Embryonic facial prominence (tissue), 1 donor: ENCODE results near the gene ITSN2.
"Not testable (repeated sequence)": the region's sequence is repeated elsewhere in the genome, so short reads cannot be mapped to it uniquely, and the experiment has no call there.

Experiments
- DNase-seq: peaks from one replicate; pipeline ENCODE4 v3.0.0-alpha.2; 2016; ENCODE audit errors: extremely low spot score

Gene ITSN2

GRCh38 chr2:24363301-24363700, 3.0 kb upstream of the ITSN2 start:
- no peak for DNase-seq

- no peak for DNase-seq
Observed at GRCh38 chr2:24362253-24362652, 1.9 kb upstream of the ITSN2 start.

- DNase-seq, result no peak
Observed at GRCh38 chr2:24360963-24361330, 611 bp upstream of the ITSN2 start.

GRCh38 chr2:24359129-24360049, 947 bp downstream of the ITSN2 start:
- DNase-seq, result no peak

- DNase-seq, result not testable (repeated sequence)
Observed at GRCh38 chr2:24357767-24358166, 2.6 kb downstream of the ITSN2 start.

GRCh38 chr2:24357115-24357514, 3.2 kb downstream of the ITSN2 start:
- DNase-seq, result not testable (repeated sequence)

- no peak for DNase-seq
Observed at GRCh38 chr2:24354957-24355356, 5.4 kb downstream of the ITSN2 start.

GRCh38 chr2:24354395-24354794, 5.9 kb downstream of the ITSN2 start:
- no peak for DNase-seq

GRCh38 chr2:24353973-24354372, 6.4 kb downstream of the ITSN2 start:
- no peak for DNase-seq

- no peak for DNase-seq
Observed at GRCh38 chr2:24353364-24353763, 7.0 kb downstream of the ITSN2 start.

- DNase-seq, result no peak
Observed at GRCh38 chr2:24352664-24353063, 7.7 kb downstream of the ITSN2 start.

GRCh38 chr2:24351981-24352380, 8.4 kb downstream of the ITSN2 start:
- DNase-seq, result no peak

- DNase-seq, result no peak
Observed at GRCh38 chr2:24351627-24351938, 8.8 kb downstream of the ITSN2 start.

- DNase-seq, result no peak
Observed at GRCh38 chr2:24350826-24351626, 9.3 kb downstream of the ITSN2 start.

- DNase-seq, result no peak
Observed at GRCh38 chr2:24349097-24349496, 11.2 kb downstream of the ITSN2 start.

- no peak for DNase-seq
Observed at GRCh38 chr2:24345937-24346336, 14.4 kb downstream of the ITSN2 start.

GRCh38 chr2:24343225-24343882, 17.0 kb downstream of the ITSN2 start:
- no peak for DNase-seq

GRCh38 chr2:24342110-24342910, 18.0 kb downstream of the ITSN2 start:
- DNase-seq, result no peak

GRCh38 chr2:24339856-24340262, 20.5 kb downstream of the ITSN2 start:
- no peak for DNase-seq

- DNase-seq, result not testable (repeated sequence)
Observed at GRCh38 chr2:24339098-24339497, 21.2 kb downstream of the ITSN2 start.

- no peak for DNase-seq
Observed at GRCh38 chr2:24337890-24338289, 22.4 kb downstream of the ITSN2 start.

GRCh38 chr2:24336811-24337210, 23.5 kb downstream of the ITSN2 start:
- no peak for DNase-seq
